ENCODE results near the gene ATP6V1D.

DNA sequence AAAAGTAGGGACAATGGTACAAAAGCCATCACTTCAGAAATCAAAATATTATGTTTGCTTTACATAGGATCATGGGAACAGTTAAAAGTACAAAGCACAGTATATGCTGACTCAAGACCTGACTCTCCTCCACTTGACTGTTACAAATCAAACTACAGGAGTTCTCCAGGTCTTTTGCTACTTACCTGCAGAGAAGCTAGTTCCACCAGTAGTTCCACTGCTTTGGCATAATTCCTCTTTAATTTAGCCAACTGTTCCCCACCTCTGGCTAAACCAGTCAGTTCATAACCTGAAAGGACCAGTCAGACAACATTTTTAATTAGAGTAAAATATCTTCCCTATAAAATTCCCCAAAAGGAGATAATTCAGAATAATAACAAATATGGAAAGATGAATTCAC lies 14.0 kb downstream of the ATP6V1D start:
- TF ChIP-seq, protein P1, sequence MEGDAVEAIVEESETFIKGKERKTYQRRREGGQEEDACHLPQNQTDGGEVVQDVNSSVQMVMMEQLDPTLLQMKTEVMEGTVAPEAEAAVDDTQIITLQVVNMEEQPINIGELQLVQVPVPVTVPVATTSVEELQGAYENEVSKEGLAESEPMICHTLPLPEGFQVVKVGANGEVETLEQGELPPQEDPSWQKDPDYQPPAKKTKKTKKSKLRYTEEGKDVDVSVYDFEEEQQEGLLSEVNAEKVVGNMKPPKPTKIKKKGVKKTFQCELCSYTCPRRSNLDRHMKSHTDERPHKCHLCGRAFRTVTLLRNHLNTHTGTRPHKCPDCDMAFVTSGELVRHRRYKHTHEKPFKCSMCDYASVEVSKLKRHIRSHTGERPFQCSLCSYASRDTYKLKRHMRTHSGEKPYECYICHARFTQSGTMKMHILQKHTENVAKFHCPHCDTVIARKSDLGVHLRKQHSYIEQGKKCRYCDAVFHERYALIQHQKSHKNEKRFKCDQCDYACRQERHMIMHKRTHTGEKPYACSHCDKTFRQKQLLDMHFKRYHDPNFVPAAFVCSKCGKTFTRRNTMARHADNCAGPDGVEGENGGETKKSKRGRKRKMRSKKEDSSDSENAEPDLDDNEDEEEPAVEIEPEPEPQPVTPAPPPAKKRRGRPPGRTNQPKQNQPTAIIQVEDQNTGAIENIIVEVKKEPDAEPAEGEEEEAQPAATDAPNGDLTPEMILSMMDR (IDR thresholded peaks at IDR 0.05; ENCODE audit: insufficient read depth, low read depth, low read length), result no peak
- no peak for TF ChIP-seq EZH2 (IDR thresholded peaks at IDR 0.05; ENCODE audit: insufficient read depth, low read length)
